GM12892 (cell line): ENCODE results near the gene KLF13.

Experiments used
- POLR2A ChIP-seq: IDR thresholded peaks from 2 replicates; pipeline ENCODE4 v1.6.1; 2011; ENCODE audit warnings: low read depth, low read length, control low read depth
- POLR2AphosphoS5 ChIP-seq: IDR thresholded peaks from 2 replicates; pipeline ENCODE4 v1.6.1; 2011; ENCODE audit warnings: low read depth, low read length, control low read depth
- TAF1 ChIP-seq: IDR thresholded peaks from 2 replicates; pipeline ENCODE4 v1.6.1; 2011; ENCODE audit warnings: low read depth, mild to moderate bottlenecking, control low read depth, low read length, borderline replicate concordance

- TF ChIP-seq POLR2A (no peak), POLR2AphosphoS5 (no peak), TAF1 (no peak)
Measured at GRCh38 chr15:31278544-31279220, 48.0 kb upstream of the KLF13 start.
